Stomach smooth muscle (tissue), 2 donors: ENCODE measurements around the gene CFAP70.

ENCODE experiments used
- H3K27ac ChIP-seq: one replicate; pipeline ENCODE4 v1.7.0; 2013; ENCODE audit warnings: mild to moderate bottlenecking, low read length, inconsistent platforms
- H3K27me3 ChIP-seq, 2 donors: one replicate each; pipeline ENCODE4 v1.7.0; 2013; ENCODE audit warnings: low read length in 2 of 2; ENCODE audit not compliant: insufficient read depth in 2 of 2, control insufficient read depth in 1 of 2
- H3K36me3 ChIP-seq, 2 donors: one replicate each; pipeline ENCODE4 v1.7.0; 2013; ENCODE audit warnings: low read length in 2 of 2; ENCODE audit not compliant: control insufficient read depth in 2 of 2, insufficient read depth in 2 of 2
- H3K4me1 ChIP-seq: one replicate; pipeline ENCODE4 v1.7.0; 2013; ENCODE audit warnings: low read length; ENCODE audit not compliant: control insufficient read depth, insufficient read depth
- H3K4me3 ChIP-seq, 2 donors: one replicate each; pipeline ENCODE4 v1.7.0; 2013; ENCODE audit warnings: low read length in 2 of 2
- H3K9ac ChIP-seq, 2 donors: one replicate each; pipeline ENCODE4 v1.7.0; 2013; ENCODE audit warnings: low read length in 2 of 2, mild to moderate bottlenecking in 1 of 2
- H3K9me3 ChIP-seq, 2 donors: one replicate each; pipeline ENCODE4 v1.7.0; 2013; ENCODE audit warnings: low read length in 2 of 2; ENCODE audit not compliant: control insufficient read depth in 2 of 2
- donor health status: healthy.
- donor health status: Pancreatic carcinoma.

The CFAP70 gene

GRCh38 chr10:73252445-73253224 is 106.0 kb downstream of the CFAP70 start, which contains the start of gene MRPS16:
Gene MRPS16, minus strand, starts transcription at chr10:73252644. Its CDS starts 162 bp downstream, at chr10:73252482.
- H3K36me3 ChIP-seq, result peaks cover 0 to 9% of the 10 kb centered on the region in 2 donors
- H3K27ac ChIP-seq, result peak within 1 kb of the TSS; percentile 92
- H3K9ac ChIP-seq, result peak within 1 kb of the TSS; percentile 93 to 98
- peak within 1 kb of the TSS; percentile 97 to 99 for H3K4me3 ChIP-seq
- peaks cover 24% of the 10 kb centered on the region for H3K4me1 ChIP-seq
- H3K27me3 ChIP-seq, result no peaks in the 10 kb centered on the region
- H3K9me3 ChIP-seq, result no peaks in the 10 kb centered on the region

DNA sequence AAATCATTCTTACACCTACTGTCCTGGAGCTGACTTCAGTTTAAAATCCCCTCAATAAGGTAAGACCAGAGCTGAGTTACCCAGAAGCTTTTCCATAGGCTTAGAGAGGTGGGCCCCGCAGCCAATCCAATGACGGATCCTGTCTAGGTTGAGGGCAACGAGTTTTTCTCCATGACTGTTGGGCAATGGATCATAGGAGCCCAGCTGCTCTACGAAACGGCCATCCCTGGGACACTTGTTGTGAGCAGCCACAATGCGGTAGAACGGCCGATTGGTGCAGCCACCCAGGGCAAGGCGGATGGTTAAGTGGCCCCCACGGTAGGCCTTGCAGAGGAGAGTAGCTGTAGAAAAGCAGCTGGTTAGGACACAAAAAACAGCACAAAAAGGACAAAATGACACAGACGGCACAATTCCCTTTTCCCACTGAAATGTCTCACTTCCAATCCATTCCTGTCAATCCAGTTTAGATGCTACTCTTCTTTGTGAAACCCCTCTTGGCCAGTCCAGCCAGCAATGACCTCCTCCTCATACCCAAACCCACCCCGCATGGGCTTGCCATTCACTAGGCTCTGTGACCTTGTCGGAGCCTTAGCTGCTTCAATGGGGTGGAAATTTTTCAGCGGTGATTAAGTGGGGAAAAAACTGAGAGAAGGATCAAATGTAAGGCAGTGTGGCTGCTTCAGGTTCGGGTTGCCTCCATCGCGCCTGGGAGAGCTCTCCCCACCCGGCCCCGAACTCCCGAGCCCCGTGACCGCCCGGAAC is 106.8 kb downstream of the CFAP70 start:
- H3K4me1 ChIP-seq, result peaks cover 26% of the 10 kb centered on the region
- no peaks in the 10 kb centered on the region for H3K9me3 ChIP-seq
- peak overlapping the region; percentile 97 to 99 for H3K4me3 ChIP-seq
- no peaks in the 10 kb centered on the region for H3K27me3 ChIP-seq
- peak overlapping the region; percentile 93 to 98 for H3K9ac ChIP-seq
- peak overlapping the region; percentile 92 for H3K27ac ChIP-seq
- H3K36me3 ChIP-seq, result peaks cover 0 to 9% of the 10 kb centered on the region in 2 donors

- Histone ChIP-seq H3K36me3 (peaks cover 5 to 19% of the 10 kb centered on the region in 2 donors), H3K9me3 (no peaks in the 10 kb centered on the region), H3K4me3 (no peak overlapping the region), H3K27me3 (no peaks in the 10 kb centered on the region), H3K9ac (no peak overlapping the region), H3K27ac (no peak overlapping the region), H3K4me1 (peaks cover 25% of the 10 kb centered on the region)
Measured at GRCh38 chr10:73248259-73248724, 110.4 kb downstream of the CFAP70 start.

- H3K36me3 ChIP-seq, result peaks cover 5 to 24% of the 10 kb centered on the region in 2 donors
- peak overlapping the region; percentile 77 to 84 for H3K9ac ChIP-seq
- no peaks in the 10 kb centered on the region for H3K9me3 ChIP-seq
- peak overlapping the region; percentile 88 to 90 for H3K4me3 ChIP-seq
- peak overlapping the region; percentile 69 for H3K27ac ChIP-seq
- peaks cover 21% of the 10 kb centered on the region for H3K4me1 ChIP-seq
- no peaks in the 10 kb centered on the region for H3K27me3 ChIP-seq
Measured at GRCh38 chr10:73247509-73248258, 111.0 kb downstream of the CFAP70 start.

DNA sequence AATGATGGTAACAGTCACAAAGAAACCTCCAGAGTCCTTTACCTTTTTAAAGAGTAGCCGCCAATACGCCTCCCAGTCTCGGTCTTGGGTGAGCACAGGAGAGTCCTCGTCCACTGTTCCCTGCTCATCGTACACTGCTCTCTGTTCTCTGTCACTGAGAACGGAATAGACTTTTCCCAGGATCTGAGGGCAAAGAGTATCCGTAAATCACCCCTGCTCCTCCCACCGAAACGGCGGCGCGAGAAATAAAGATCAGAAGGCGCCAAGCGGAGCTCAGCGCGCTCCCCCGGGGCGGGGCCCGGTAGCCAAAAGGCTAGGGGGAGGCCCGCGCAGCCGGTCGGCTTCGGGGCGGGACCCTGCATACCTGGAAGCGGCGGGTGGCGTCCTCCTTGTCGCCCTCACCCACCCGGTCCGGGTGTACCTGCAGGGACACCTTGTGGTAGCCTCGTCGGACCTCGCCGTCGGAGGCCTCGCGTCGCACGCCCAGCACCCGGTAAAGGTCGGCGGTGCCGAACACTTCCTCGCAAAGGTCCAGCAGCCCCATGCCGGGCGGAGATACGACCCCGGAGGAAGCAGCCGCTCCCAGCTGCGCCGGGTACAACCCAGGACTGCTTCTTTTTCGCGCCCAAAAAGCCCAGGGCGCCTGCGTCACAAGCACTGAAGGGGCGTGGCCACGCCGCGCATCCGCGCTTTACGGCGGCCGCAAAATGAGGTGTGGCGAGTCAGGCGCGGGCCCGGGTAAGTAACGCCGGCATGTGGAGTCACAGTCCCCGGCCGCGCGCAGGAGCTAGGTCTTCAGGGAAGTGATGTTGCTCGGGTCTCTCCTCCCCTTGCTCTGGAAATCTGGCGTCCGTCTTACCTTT is 111.8 kb downstream of the CFAP70 start, which contains the start of gene DNAJC9:
Gene DNAJC9, minus strand, starts transcription at position 610 of the 863 bp plus-strand sequence. Its CDS starts 66 bp downstream, at position 544.
- H3K36me3 ChIP-seq, result peaks cover 5 to 30% of the 10 kb centered on the region in 2 donors

GRCh38 chr10:73246322-73246645 is 112.4 kb downstream of the CFAP70 start:
- no peaks in the 10 kb centered on the region for H3K9me3 ChIP-seq
- peak overlapping the region; percentile 69 for H3K27ac ChIP-seq
- H3K36me3 ChIP-seq, result peaks cover 6 to 30% of the 10 kb centered on the region in 2 donors

More for the DNA sequence above, 111.8 kb downstream of the CFAP70 start, which contains the start of gene DNAJC9:
- Histone ChIP-seq H3K9me3 (no peaks in the 10 kb centered on the region), H3K9ac (peak within 1 kb of the TSS; percentile 77 to 84), H3K4me1 (peaks cover 17% of the 10 kb centered on the region), H3K27ac (peak within 1 kb of the TSS; percentile 69), H3K27me3 (no peaks in the 10 kb centered on the region), H3K4me3 (peak within 1 kb of the TSS; percentile 88 to 90)

GRCh38 chr10:73244866-73245477 is 113.7 kb downstream of the CFAP70 start:
- peaks cover 16 to 31% of the 10 kb centered on the region in 2 donors for H3K36me3 ChIP-seq
- no peaks in the 10 kb centered on the region for H3K27me3 ChIP-seq
- no peaks in the 10 kb centered on the region for H3K9me3 ChIP-seq
- H3K4me3 ChIP-seq, result no peak overlapping the region
- no peak overlapping the region for H3K27ac ChIP-seq
- peak overlapping the region in 1 of 2 donors; percentile 5 for H3K9ac ChIP-seq
- H3K4me1 ChIP-seq, result peaks cover 8% of the 10 kb centered on the region

More at GRCh38 chr10:73246322-73246645, 112.4 kb downstream of the CFAP70 start:
- H3K4me3 ChIP-seq, result peak overlapping the region; percentile 88 to 90
- no peaks in the 10 kb centered on the region for H3K27me3 ChIP-seq
- H3K4me1 ChIP-seq, result peaks cover 11% of the 10 kb centered on the region
- H3K9ac ChIP-seq, result peak overlapping the region; percentile 77 to 84

GRCh38 chr10:73239908-73240307 is 118.8 kb downstream of the CFAP70 start:
- Histone ChIP-seq H3K9me3 (no peaks in the 10 kb centered on the region), H3K9ac (no peak overlapping the region), H3K36me3 (peaks cover 21 to 35% of the 10 kb centered on the region in 2 donors), H3K27me3 (no peaks in the 10 kb centered on the region), H3K27ac (no peak overlapping the region), H3K4me3 (no peak overlapping the region), H3K4me1 (peaks cover 2% of the 10 kb centered on the region)

GRCh38 chr10:73238990-73239566 is 119.6 kb downstream of the CFAP70 start:
- no peak overlapping the region for H3K9ac ChIP-seq
- no peaks in the 10 kb centered on the region for H3K9me3 ChIP-seq
- no peaks in the 10 kb centered on the region for H3K4me1 ChIP-seq
- H3K27me3 ChIP-seq, result no peaks in the 10 kb centered on the region
- H3K4me3 ChIP-seq, result no peak overlapping the region
- H3K27ac ChIP-seq, result no peak overlapping the region
- peaks cover 23 to 35% of the 10 kb centered on the region in 2 donors for H3K36me3 ChIP-seq
